Measurements from ENCODE around the gene NCKAP5L.

DNA sequence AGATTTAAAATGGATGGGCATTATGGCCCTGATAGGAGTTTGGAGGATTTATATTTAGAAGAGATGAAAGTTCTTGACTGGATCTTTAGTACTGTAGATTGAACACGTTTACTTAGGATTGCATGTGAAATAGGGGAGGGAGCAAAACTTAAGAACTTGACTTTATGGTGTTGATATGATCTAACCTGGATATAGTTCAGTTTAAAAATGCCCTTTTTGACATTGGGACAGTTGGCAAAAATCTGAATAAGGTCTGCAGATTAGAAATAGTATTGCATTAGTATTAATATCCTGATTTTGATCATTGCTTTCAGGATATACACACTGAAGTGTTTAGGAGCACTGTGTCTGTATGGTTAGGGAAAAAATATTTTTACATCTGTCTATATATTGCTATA is 77.2 kb downstream of the NCKAP5L start:
- TF ChIP-seq, protein P1, sequence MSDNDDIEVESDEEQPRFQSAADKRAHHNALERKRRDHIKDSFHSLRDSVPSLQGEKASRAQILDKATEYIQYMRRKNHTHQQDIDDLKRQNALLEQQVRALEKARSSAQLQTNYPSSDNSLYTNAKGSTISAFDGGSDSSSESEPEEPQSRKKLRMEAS (IDR thresholded peaks at IDR 0.05; ENCODE audit: low read depth, low read length): no peak
- TF ChIP-seq CTCF (IDR thresholded peaks at IDR 0.05; ENCODE audit: low read depth, low read length): no peak

Data from NB4 (cell line).